GM12875 (cell line): Measurements from ENCODE around the gene GCLC.

Source experiments
- H3K4me3 ChIP-seq: one replicate; pipeline ENCODE4 v1.5.1; 2011; ENCODE audit warnings: low read depth, low read length, control low read depth
- CTCF ChIP-seq: IDR thresholded peaks from 2 replicates; pipeline ENCODE4 v1.5.1; 2011; ENCODE audit warnings: low read depth, mild to moderate bottlenecking, control low read depth, inconsistent platforms, low read length, moderate library complexity, borderline replicate concordance; ENCODE audit not compliant: insufficient read depth

The GCLC gene

GRCh38 chr6:53498649-53499048 lies 46.3 kb downstream of the GCLC start:
- no peak overlapping the region for H3K4me3 ChIP-seq
- TF ChIP-seq CTCF = no peak

GRCh38 chr6:53497905-53498304 lies 47.0 kb downstream of the GCLC start:
- no peak for TF ChIP-seq CTCF
- no peak overlapping the region for H3K4me3 ChIP-seq

GRCh38 chr6:53496797-53497375 lies 48.0 kb downstream of the GCLC start:
- TF ChIP-seq CTCF = no peak
- H3K4me3 ChIP-seq = no peak overlapping the region

- H3K4me3 ChIP-seq = no peak overlapping the region
- TF ChIP-seq CTCF = no peak
These were observed 49.1 kb downstream of the GCLC start for GRCh38 chr6:53495506-53496499.

- no peak overlapping the region for H3K4me3 ChIP-seq
- TF ChIP-seq CTCF = no peak
These were observed 50.8 kb downstream of the GCLC start for GRCh38 chr6:53494076-53494475.

- no peak overlapping the region for H3K4me3 ChIP-seq
- no peak for TF ChIP-seq CTCF
These were observed 51.3 kb downstream of the GCLC start for GRCh38 chr6:53493635-53494025.
